CD8-positive, alpha-beta memory T cell (primary cell): Measurements from ENCODE around the gene SMARCC2. TPM values are rescaled to one million over a fixed set of nuclear protein-coding genes. Genes with fewer than 3 reads are reported as not detected.
A peak's percentile ranks its signal among the peaks of the same experiment; 100 is the strongest.

Source experiments
- CTCF ChIA-PET: fragments of 350-600 bp; sonication (Branson Sonifier 250); formaldehyde crosslinking; loops from one replicate; lab custom pipeline; 2021; ENCODE audit warnings: antibody characterized with exemption; lab: Charles Lee
- POLR2A ChIA-PET: fragments of 350-600 bp; sonication (Branson Sonifier 250); formaldehyde crosslinking; loops from one replicate; lab custom pipeline; 2021; ENCODE audit warnings: antibody characterized with exemption; lab: Charles Lee
- DNase-seq, 5 donors: peaks; one replicate each; pipeline versions ENCODE4 v3.0.0 to v3.0.0-alpha.2; 2020 to 2022; ENCODE audit warnings: mixed read lengths in 1 of 5
- H3K27ac ChIP-seq: one replicate; pipeline ENCODE4 v1.7.0; 2013; ENCODE audit warnings: low read depth, mild to moderate bottlenecking, low read length, moderate library complexity
- H3K27me3 ChIP-seq: 2 replicates; pipeline ENCODE4 v1.7.0; 2013; ENCODE audit warnings: low read length, mild to moderate bottlenecking; ENCODE audit not compliant: insufficient read depth, poor library complexity, severe bottlenecking
- H3K36me3 ChIP-seq: 2 replicates; pipeline ENCODE4 v1.7.0; 2013; ENCODE audit warnings: mild to moderate bottlenecking, low read length, moderate library complexity; ENCODE audit not compliant: insufficient read depth
- H3K4me1 ChIP-seq: 2 replicates; pipeline ENCODE4 v1.7.0; 2013; ENCODE audit warnings: mild to moderate bottlenecking, low read length, moderate library complexity; ENCODE audit not compliant: insufficient read depth
- H3K4me3 ChIP-seq: 2 replicates; pipeline ENCODE4 v1.7.0; 2013; ENCODE audit warnings: mild to moderate bottlenecking, low read length
- H3K9me3 ChIP-seq: 2 replicates; pipeline ENCODE4 v1.7.0; 2013; ENCODE audit warnings: mild to moderate bottlenecking, low read length
- H3K27ac Mint-ChIP-seq, 8 donors: one replicate each; pipeline ENCODE4 v1.8.0; 2020 to 2021; ENCODE audit warnings: mixed read lengths in 8 of 8, mild to moderate bottlenecking in 6 of 8, inconsistent platforms in 3 of 8, moderate library complexity in 3 of 8
- H3K27me3 Mint-ChIP-seq, 2 donors: one replicate each; pipeline ENCODE4 v1.8.0; 2020 to 2021; ENCODE audit warnings: mixed read lengths in 2 of 2, mild to moderate bottlenecking in 1 of 2, moderate library complexity in 1 of 2
- H3K36me3 Mint-ChIP-seq, 3 donors: one replicate each; pipeline ENCODE4 v1.8.0; 2020 to 2021; ENCODE audit warnings: mixed read lengths in 3 of 3, inconsistent platforms in 1 of 3, mild to moderate bottlenecking in 1 of 3
- H3K4me1 Mint-ChIP-seq, 3 donors: one replicate each; pipeline ENCODE4 v1.8.0; 2020 to 2021; ENCODE audit warnings: mixed read lengths in 3 of 3, inconsistent platforms in 1 of 3, mild to moderate bottlenecking in 1 of 3
- H3K4me3 Mint-ChIP-seq, 7 donors: one replicate each; pipeline ENCODE4 v1.8.0; 2020 to 2021; ENCODE audit warnings: mixed read lengths in 7 of 7, mild to moderate bottlenecking in 6 of 7, moderate library complexity in 4 of 7, inconsistent platforms in 2 of 7
- H3K9me3 Mint-ChIP-seq, 5 donors: one replicate each; pipeline ENCODE4 v1.8.0; 2020 to 2022; ENCODE audit warnings: mixed read lengths in 5 of 5, mild to moderate bottlenecking in 3 of 5, moderate library complexity in 2 of 5, inconsistent platforms in 1 of 5
- polyA plus RNA-seq: library from polyadenylated mRNA; unstranded; fragments of 300-500 nt; fragmentation: Illumina TruSeq; gene quantifications from one replicate; pipeline ENCODE4 v1.2.3, GENCODE V29; 2021
- total RNA-seq, 2 experiments: library from RNA; stranded (reverse); gene quantifications; one replicate each; pipeline ENCODE4 v1.2.3, GENCODE V29; 2021

The SMARCC2 gene
- total and polyA plus RNA-seq, 3 experiments from 2014 or later: 92.4 to 118 (median 107) TPM

DNA sequence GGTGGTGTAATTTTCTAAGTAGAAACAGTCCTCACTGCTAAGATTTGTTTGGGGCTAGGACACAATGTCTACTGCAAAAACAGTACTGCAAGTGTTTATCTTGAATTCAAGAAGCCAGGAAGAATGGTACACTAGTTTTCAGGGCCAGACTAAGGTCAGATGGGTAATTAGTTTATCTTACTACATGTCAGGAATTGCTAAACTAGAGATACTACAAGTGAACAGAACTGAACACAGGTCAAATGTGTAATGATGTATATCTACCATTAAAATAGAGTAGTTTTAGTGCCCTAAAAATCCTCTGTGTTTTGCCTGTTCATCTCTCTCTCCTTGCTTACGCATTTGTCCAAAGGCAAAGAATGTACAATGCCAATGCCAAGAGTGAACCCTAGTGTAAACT, 75.2 kb downstream of the SMARCC2 start:
- Histone ChIP-seq H3K4me3 (no peak overlapping the region), H3K4me1 (peaks cover 25% of the 10 kb centered on the region), H3K27ac (no peak overlapping the region), H3K36me3 (peaks cover 41% of the 10 kb centered on the region), H3K9me3 (no peaks in the 10 kb centered on the region), H3K27me3 (no peaks in the 10 kb centered on the region)
- ChIA-PET POLR2A (no interaction called here), CTCF (interaction anchor here (0.8 to 1.1 kb wide), 2 partner anchors 28 to 76 kb away, joined by 3 to 4 read pairs; partner anchors contain the start of gene SMARCC2)
- peak overlapping the region in 2 of 7 donors; percentile 54 to 66 for H3K4me3 Mint-ChIP-seq
- no peak for DNase-seq
- peaks cover 15 to 67% (median 35%) of the 10 kb centered on the region in 3 donors for H3K36me3 Mint-ChIP-seq
- peaks cover 0 to 10% of the 10 kb centered on the region in 2 donors for H3K27me3 Mint-ChIP-seq
- peak overlapping the region in 5 of 8 donors; percentile 20 to 78 (median 61) for H3K27ac Mint-ChIP-seq
- H3K4me1 Mint-ChIP-seq: peaks cover 26 to 33% (median 30%) of the 10 kb centered on the region in 3 donors
- no peaks in the 10 kb centered on the region for H3K9me3 Mint-ChIP-seq

Other genes starting within 250 kb of the SMARCC2 start
- under 1 TPM; 0.28 to 0.33 TPM for gene PMEL, start 223.4 kb downstream of the SMARCC2 start, total RNA-seq
- gene PMEL, start 223.4 kb downstream of the SMARCC2 start, polyA plus RNA-seq: not detected
- gene CDK2, start 222.7 kb downstream of the SMARCC2 start, total RNA-seq: 100 to 1,000 TPM; 117 to 125 TPM
- gene CDK2, start 222.7 kb downstream of the SMARCC2 start, polyA plus RNA-seq: 8.2 TPM
- gene RAB5B, start 215.4 kb downstream of the SMARCC2 start, total RNA-seq: 10 to 100 TPM; 36.6 to 38.3 TPM
- gene RAB5B, start 215.4 kb downstream of the SMARCC2 start, polyA plus RNA-seq: 68.5 TPM
- gene SUOX, start 192.2 kb downstream of the SMARCC2 start, total RNA-seq: 1 to 10 TPM; 2.3 to 2.5 TPM
- 0.90 TPM for gene SUOX, start 192.2 kb downstream of the SMARCC2 start, polyA plus RNA-seq
- gene IKZF4, start 168.4 kb downstream of the SMARCC2 start, total RNA-seq: 10 to 100 TPM; 11.0 to 11.6 TPM
- gene IKZF4, start 168.4 kb downstream of the SMARCC2 start, polyA plus RNA-seq: 0.86 TPM
- 10 to 100 TPM; 48.8 to 59.9 TPM for gene RPS26, start 147.6 kb downstream of the SMARCC2 start, total RNA-seq
- 1,127 TPM for gene RPS26, start 147.6 kb downstream of the SMARCC2 start, polyA plus RNA-seq
- gene ERBB3, start 109.3 kb downstream of the SMARCC2 start, total RNA-seq: 1 to 10 TPM; 1.7 to 1.9 TPM
- gene ERBB3, start 109.3 kb downstream of the SMARCC2 start, polyA plus RNA-seq: 0.63 TPM
- 100 to 1,000 TPM; 468 to 504 TPM for gene PA2G4, start 84.9 kb downstream of the SMARCC2 start, total RNA-seq
- 249 TPM for gene PA2G4, start 84.9 kb downstream of the SMARCC2 start, polyA plus RNA-seq
- gene RPL41, start 72.8 kb downstream of the SMARCC2 start, total RNA-seq: 1,000 to 10,000 TPM; 5,711 to 5,990 TPM
- gene RPL41, start 72.8 kb downstream of the SMARCC2 start, polyA plus RNA-seq: 7,268 TPM
- gene ZC3H10, start 71.2 kb downstream of the SMARCC2 start, total RNA-seq: 1 to 10 TPM; 8.1 to 9.0 TPM
- gene ZC3H10, start 71.2 kb downstream of the SMARCC2 start, polyA plus RNA-seq: 3.2 TPM
- 100 to 1,000 TPM; 185 to 191 TPM for gene ESYT1, start 61.2 kb downstream of the SMARCC2 start, total RNA-seq
- gene ESYT1, start 61.2 kb downstream of the SMARCC2 start, polyA plus RNA-seq: 374 TPM
- gene MYL6B, start 36.9 kb downstream of the SMARCC2 start, total RNA-seq: 10 to 100 TPM; 68.6 to 70.0 TPM
- gene MYL6B, start 36.9 kb downstream of the SMARCC2 start, polyA plus RNA-seq: 6.2 TPM
- gene MYL6, start 31.1 kb downstream of the SMARCC2 start, total RNA-seq: 1,000 to 10,000 TPM; 1,010 to 1,017 TPM
- gene MYL6, start 31.1 kb downstream of the SMARCC2 start, polyA plus RNA-seq: 2,423 TPM
- 10 to 100 TPM; 41.2 to 42.3 TPM for gene RNF41, start 32.4 kb upstream of the SMARCC2 start, total RNA-seq
- 47.4 TPM for gene RNF41, start 32.4 kb upstream of the SMARCC2 start, polyA plus RNA-seq
- gene NABP2, start 34.9 kb upstream of the SMARCC2 start, total RNA-seq: 100 to 1,000 TPM; 102 to 104 TPM
- gene NABP2, start 34.9 kb upstream of the SMARCC2 start, polyA plus RNA-seq: 4.6 TPM
- under 1 TPM; 0.35 to 0.62 TPM for gene SLC39A5, start 40.6 kb upstream of the SMARCC2 start, total RNA-seq
- gene SLC39A5, start 40.6 kb upstream of the SMARCC2 start, polyA plus RNA-seq: not detected
- 10 to 100 TPM; 67.0 to 69.9 TPM for gene ANKRD52, start 68.9 kb upstream of the SMARCC2 start, total RNA-seq
- gene ANKRD52, start 68.9 kb upstream of the SMARCC2 start, polyA plus RNA-seq: 16.1 TPM
- 10 to 100 TPM; 14.3 to 14.4 TPM for gene COQ10A, start 77.5 kb upstream of the SMARCC2 start, total RNA-seq
- gene COQ10A, start 77.5 kb upstream of the SMARCC2 start, polyA plus RNA-seq: 14.2 TPM
- gene CS, start 110.8 kb upstream of the SMARCC2 start, total RNA-seq: 100 to 1,000 TPM; 279 to 286 TPM
- 78.8 TPM for gene CS, start 110.8 kb upstream of the SMARCC2 start, polyA plus RNA-seq
- gene CNPY2, start 126.5 kb upstream of the SMARCC2 start, total RNA-seq: 100 to 1,000 TPM; 165 to 167 TPM
- 188 TPM for gene CNPY2, start 126.5 kb upstream of the SMARCC2 start, polyA plus RNA-seq
- 10 to 100 TPM; 36.6 to 40.4 TPM for gene PAN2, start 144.5 kb upstream of the SMARCC2 start, total RNA-seq
- gene PAN2, start 144.5 kb upstream of the SMARCC2 start, polyA plus RNA-seq: 5.4 TPM
- 10 to 100 TPM; 26.9 to 29.6 TPM for gene IL23A, start 149.4 kb upstream of the SMARCC2 start, total RNA-seq
- 26.4 TPM for gene IL23A, start 149.4 kb upstream of the SMARCC2 start, polyA plus RNA-seq
- gene STAT2, start 170.6 kb upstream of the SMARCC2 start, total RNA-seq: 10 to 100 TPM; 61.6 to 63.5 TPM
- gene STAT2, start 170.6 kb upstream of the SMARCC2 start, polyA plus RNA-seq: 65.0 TPM
- gene APOF, start 173.4 kb upstream of the SMARCC2 start, total RNA-seq: not detected
- gene APOF, start 173.4 kb upstream of the SMARCC2 start, polyA plus RNA-seq: not detected